Measurements from ENCODE around the gene GFOD1.

Gene GFOD1

GRCh38 chr6:13478525-13478966, 8.9 kb downstream of the GFOD1 start:
- TF ChIP-seq, protein P1, sequence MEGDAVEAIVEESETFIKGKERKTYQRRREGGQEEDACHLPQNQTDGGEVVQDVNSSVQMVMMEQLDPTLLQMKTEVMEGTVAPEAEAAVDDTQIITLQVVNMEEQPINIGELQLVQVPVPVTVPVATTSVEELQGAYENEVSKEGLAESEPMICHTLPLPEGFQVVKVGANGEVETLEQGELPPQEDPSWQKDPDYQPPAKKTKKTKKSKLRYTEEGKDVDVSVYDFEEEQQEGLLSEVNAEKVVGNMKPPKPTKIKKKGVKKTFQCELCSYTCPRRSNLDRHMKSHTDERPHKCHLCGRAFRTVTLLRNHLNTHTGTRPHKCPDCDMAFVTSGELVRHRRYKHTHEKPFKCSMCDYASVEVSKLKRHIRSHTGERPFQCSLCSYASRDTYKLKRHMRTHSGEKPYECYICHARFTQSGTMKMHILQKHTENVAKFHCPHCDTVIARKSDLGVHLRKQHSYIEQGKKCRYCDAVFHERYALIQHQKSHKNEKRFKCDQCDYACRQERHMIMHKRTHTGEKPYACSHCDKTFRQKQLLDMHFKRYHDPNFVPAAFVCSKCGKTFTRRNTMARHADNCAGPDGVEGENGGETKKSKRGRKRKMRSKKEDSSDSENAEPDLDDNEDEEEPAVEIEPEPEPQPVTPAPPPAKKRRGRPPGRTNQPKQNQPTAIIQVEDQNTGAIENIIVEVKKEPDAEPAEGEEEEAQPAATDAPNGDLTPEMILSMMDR (conservative IDR thresholded peaks at IDR 0.05; ENCODE audit: low read depth, low read length) = no peak
- H3K4me3 ChIP-seq (IDR thresholded peaks at IDR 0.05; ENCODE audit: insufficient read depth, low read depth, low read length) = no peak overlapping the region
- no peaks in the 10 kb centered on the region for H3K27me3 ChIP-seq (ENCODE audit: insufficient read depth, low read depth)
- no peak overlapping the region for H3K9ac ChIP-seq
- peaks cover 5% of the 10 kb centered on the region for H3K4me1 ChIP-seq (ENCODE audit: low read depth, poor library complexity, severe bottlenecking)
- H3K27ac ChIP-seq = no peak overlapping the region
- H4K20me1 ChIP-seq (ENCODE audit: insufficient read depth) = no peaks in the 10 kb centered on the region
- H2AFZ ChIP-seq (ENCODE audit: low read depth) = no peak overlapping the region
- no peaks in the 10 kb centered on the region for H3K36me3 ChIP-seq (ENCODE audit: insufficient read depth)
- H3K4me2 ChIP-seq = no peak overlapping the region
- H3K79me2 ChIP-seq (ENCODE audit: insufficient read depth, low read depth) = no peaks in the 10 kb centered on the region

DNA sequence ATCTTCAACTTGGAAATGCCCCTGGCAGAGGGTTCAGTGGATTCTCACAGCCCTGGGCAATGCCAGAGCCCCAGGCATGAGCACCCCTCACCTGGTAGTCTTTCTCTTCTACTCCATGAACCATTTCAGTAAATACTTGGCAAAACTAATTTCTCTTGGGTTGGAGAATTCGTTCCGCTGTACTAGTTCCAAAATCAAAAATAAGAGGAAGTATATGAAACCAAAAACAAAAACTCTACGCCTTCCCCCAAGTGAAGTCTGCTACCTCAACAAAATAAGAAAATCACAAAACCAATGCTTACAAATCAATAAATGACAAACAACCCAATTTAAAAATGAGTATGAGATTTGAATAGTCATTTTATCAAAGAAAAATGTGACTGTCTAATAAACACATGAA, 12.6 kb downstream of the GFOD1 start:
- Histone ChIP-seq H4K20me1 (ENCODE audit: insufficient read depth) (no peaks in the 10 kb centered on the region), H2AFZ (ENCODE audit: low read depth) (no peak overlapping the region), H3K27me3 (ENCODE audit: insufficient read depth, low read depth) (no peaks in the 10 kb centered on the region), H3K4me3 (IDR thresholded peaks at IDR 0.05; ENCODE audit: insufficient read depth, low read depth, low read length) (no peak overlapping the region), H3K9ac (no peak overlapping the region), H3K79me2 (ENCODE audit: insufficient read depth, low read depth) (no peaks in the 10 kb centered on the region; the same call in 1 of the 2 replicates), H3K4me1 (ENCODE audit: low read depth, poor library complexity, severe bottlenecking) (peaks cover 5% of the 10 kb centered on the region), H3K27ac (no peak overlapping the region), H3K36me3 (ENCODE audit: insufficient read depth) (no peaks in the 10 kb centered on the region), H3K4me2 (no peak overlapping the region)
- TF ChIP-seq, protein P1 (conservative IDR thresholded peaks at IDR 0.05; ENCODE audit: low read depth, low read length) = no peak

- no peak overlapping the region for H3K4me2 ChIP-seq
- H3K4me3 ChIP-seq (IDR thresholded peaks at IDR 0.05; ENCODE audit: insufficient read depth, low read depth, low read length) = no peak overlapping the region
- H3K79me2 ChIP-seq (ENCODE audit: insufficient read depth, low read depth) = no peaks in the 10 kb centered on the region; the same call in 1 of the 2 replicates
- no peaks in the 10 kb centered on the region for H4K20me1 ChIP-seq (ENCODE audit: insufficient read depth)
- H3K27ac ChIP-seq = no peak overlapping the region
- TF ChIP-seq, protein P1 (conservative IDR thresholded peaks at IDR 0.05; ENCODE audit: low read depth, low read length) = no peak
- H2AFZ ChIP-seq (ENCODE audit: low read depth) = no peak overlapping the region
- H3K36me3 ChIP-seq (ENCODE audit: insufficient read depth) = no peaks in the 10 kb centered on the region
- peaks cover 5% of the 10 kb centered on the region for H3K4me1 ChIP-seq (ENCODE audit: low read depth, poor library complexity, severe bottlenecking)
- H3K27me3 ChIP-seq (ENCODE audit: insufficient read depth, low read depth) = no peaks in the 10 kb centered on the region
- no peak overlapping the region for H3K9ac ChIP-seq
Observed at GRCh38 chr6:13474360-13474759, 13.0 kb downstream of the GFOD1 start.

DNA sequence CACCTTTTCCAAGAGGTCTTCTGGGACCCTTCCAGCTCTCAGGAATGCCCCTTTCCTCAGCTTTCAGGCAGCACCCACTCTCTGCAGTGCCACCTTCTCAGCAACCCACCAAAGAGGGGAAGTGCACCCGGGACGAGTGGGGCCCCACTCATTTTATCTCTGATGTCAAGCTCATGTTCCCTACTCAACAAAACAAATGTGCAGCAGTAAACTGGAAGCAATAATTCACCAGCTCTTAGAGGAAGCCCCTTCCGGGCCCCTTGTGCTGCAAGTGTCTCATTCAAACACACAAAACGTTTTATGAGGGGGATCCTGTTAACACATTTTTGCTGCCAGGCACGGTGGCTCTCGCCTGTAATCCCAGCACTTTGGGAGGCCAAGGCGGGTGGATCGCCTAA, 13.6 kb downstream of the GFOD1 start:
- no peak overlapping the region for H3K4me2 ChIP-seq
- no peaks in the 10 kb centered on the region for H4K20me1 ChIP-seq (ENCODE audit: insufficient read depth)
- no peaks in the 10 kb centered on the region for H3K36me3 ChIP-seq (ENCODE audit: insufficient read depth)
- H2AFZ ChIP-seq (ENCODE audit: low read depth) = no peak overlapping the region
- H3K27ac ChIP-seq = no peak overlapping the region
- H3K79me2 ChIP-seq (ENCODE audit: insufficient read depth, low read depth) = no peaks in the 10 kb centered on the region; the same call in 1 of the 2 replicates
- TF ChIP-seq, protein P1 (conservative IDR thresholded peaks at IDR 0.05; ENCODE audit: low read depth, low read length) = no peak
- H3K4me3 ChIP-seq (IDR thresholded peaks at IDR 0.05; ENCODE audit: insufficient read depth, low read depth, low read length) = no peak overlapping the region
- H3K27me3 ChIP-seq (ENCODE audit: insufficient read depth, low read depth) = no peaks in the 10 kb centered on the region
- no peak overlapping the region for H3K9ac ChIP-seq
- H3K4me1 ChIP-seq (ENCODE audit: low read depth, poor library complexity, severe bottlenecking) = peaks cover 5% of the 10 kb centered on the region
